GM12878 (cell line): ENCODE data around the gene EFNA2. TPM values are rescaled to one million over a fixed set of nuclear protein-coding genes. Genes with fewer than 3 reads are reported as not detected.

Experiments
- ATAC-seq: fragments of 200-7000 bp; cut with Tn5 transposase; 3 replicates; pipeline ENCODE4 v1.9.1; 2020; ENCODE audit warnings: mild to moderate bottlenecking, moderate library complexity
- BruUV-seq: library from RNA; stranded (reverse); fragments of 400-500 nt; replicated peaks from 2 replicates; lab custom pipeline; 2021; lab: Mats Ljungman, UMichigan
- CTCF ChIA-PET: fragments of 300-600 bp; sonication (Branson Sonifier 250); formaldehyde crosslinking; extraction: SDS; loops from one replicate; lab custom pipeline; 2021; ENCODE audit warnings: inconsistent platforms; lab: Yijun Ruan, JAX
- POLR2A ChIA-PET: fragments of 350-600 bp; formaldehyde crosslinking; extraction: SDS; loops from one replicate; lab custom pipeline; 2021; ENCODE audit warnings: inconsistent platforms; lab: Charles Lee
- RAD21 ChIA-PET: fragments of 300-600 bp; sonication (Branson Sonifier 250); formaldehyde crosslinking; loops from one replicate; lab custom pipeline; 2023; ENCODE audit warnings: antibody characterized with exemption; ENCODE audit not compliant: unreplicated experiment; lab: Charles Lee
- SMC1A ChIA-PET: fragments of 300-600 bp; sonication (Branson Sonifier 250); formaldehyde crosslinking; loops from one replicate; lab custom pipeline; 2023; ENCODE audit not compliant: unreplicated experiment, uncharacterized antibody; lab: Charles Lee
- DNase-seq: peaks from one replicate; pipeline ENCODE4 v3.0.0-alpha.2; 2011; ENCODE audit warnings: low read depth, low spot score
- FAIRE-seq: peaks from 3 replicates; lab custom pipeline; 2011; peaks lifted over from hg19 to GRCh38; lab: Jason Lieb, UNC
- H2AFZ ChIP-seq: 2 replicates; pipeline ENCODE4 v1.6.0; 2011; ENCODE audit warnings: low read depth, low read length, control low read depth; ENCODE audit not compliant: control insufficient read depth
- H3K27ac ChIP-seq: 2 replicates; pipeline ENCODE4 v1.5.1; 2011; ENCODE audit warnings: control low read depth; ENCODE audit not compliant: control insufficient read depth, insufficient read depth
- H3K27me3 ChIP-seq, 2 experiments: replicated peaks in 1 of 2; 2 replicates each; pipeline versions ENCODE4 v1.6.0 to v1.6.1; 2011; ENCODE audit warnings: low read length in 1 of 2; ENCODE audit not compliant: control insufficient read depth in 2 of 2, insufficient read depth in 2 of 2
- H3K36me3 ChIP-seq, 2 experiments: 2 replicates each; pipeline ENCODE4 v1.5.1; 2011; ENCODE audit warnings: low read length in 1 of 2; ENCODE audit not compliant: control insufficient read depth in 2 of 2, insufficient read depth in 2 of 2
- H3K4me1 ChIP-seq: 2 replicates; pipeline ENCODE4 v1.6.1; 2011; ENCODE audit warnings: mild to moderate bottlenecking, low read length, moderate library complexity, mixed read lengths; ENCODE audit not compliant: control insufficient read depth, insufficient read depth
- H3K4me2 ChIP-seq: 2 replicates; pipeline ENCODE4 v1.6.0; 2011; ENCODE audit warnings: control low read depth; ENCODE audit not compliant: control insufficient read depth, insufficient read depth
- H3K4me3 ChIP-seq: fragments of 200-600 bp; sonication (generic); 2 replicates; pipeline ENCODE4 v1.5.1; 2016
- H3K79me2 ChIP-seq: 2 replicates; pipeline ENCODE4 v1.6.0; 2011; ENCODE audit warnings: low read length; ENCODE audit not compliant: control insufficient read depth, insufficient read depth
- H3K9ac ChIP-seq: 2 replicates; pipeline ENCODE4 v1.8.0; 2011; ENCODE audit warnings: low read length, control low read depth, mixed read lengths; ENCODE audit not compliant: control insufficient read depth, insufficient read depth
- H3K9me3 ChIP-seq: replicated peaks from 3 replicates; pipeline ENCODE4 v1.5.1; 2011; ENCODE audit warnings: mild to moderate bottlenecking, low read length; ENCODE audit not compliant: control insufficient read depth, insufficient read depth
- H4K20me1 ChIP-seq: 2 replicates; pipeline ENCODE4 v1.6.0; 2011; ENCODE audit not compliant: control insufficient read depth, insufficient read depth
- CREB1 ChIP-seq: IDR thresholded peaks from 2 replicates; pipeline ENCODE4 v1.6.1; 2012; ENCODE audit warnings: low read depth, mild to moderate bottlenecking, inconsistent platforms
- CUX1 ChIP-seq: IDR thresholded peaks from 2 replicates; pipeline ENCODE4 v1.6.1; 2012; ENCODE audit warnings: improper control_type of control experiment, low read depth, low read length; ENCODE audit not compliant: insufficient replicate concordance
- KLF5 ChIP-seq: fragments of 450-650 bp; IDR thresholded peaks from 2 replicates; pipeline ENCODE4 v1.6.1; 2014; ENCODE audit warnings: mild to moderate bottlenecking; ENCODE audit not compliant: partially characterized antibody
- NFYB ChIP-seq: IDR thresholded peaks from 2 replicates; pipeline ENCODE4 v1.6.1; 2011; ENCODE audit warnings: low read depth, mild to moderate bottlenecking, low read length, improper control_type of control experiment, moderate library complexity; ENCODE audit not compliant: insufficient read depth
- POLR2AphosphoS2 ChIP-seq: IDR thresholded peaks from 2 replicates; pipeline ENCODE4 v1.6.1; 2011; ENCODE audit warnings: low read depth, mild to moderate bottlenecking, low read length, improper control_type of control experiment, moderate library complexity
- PRDM15 ChIP-seq: fragments of 450-650 bp; formaldehyde crosslinking; IDR thresholded peaks from 2 replicates; pipeline ENCODE4 v1.4.0; 2020; ENCODE audit warnings: mild to moderate bottlenecking, moderate library complexity
- TCF3 ChIP-seq: IDR thresholded peaks from 2 replicates; pipeline ENCODE4 v1.6.1; 2012; ENCODE audit warnings: low read depth, mild to moderate bottlenecking, low read length, borderline replicate concordance; ENCODE audit not compliant: insufficient read depth
- ZNF217 ChIP-seq: fragments of 450-650 bp; IDR thresholded peaks from 2 replicates; pipeline ENCODE4 v1.6.1; 2017; ENCODE audit warnings: antibody characterized with exemption, mild to moderate bottlenecking
- WGBS: methylation state at CpG from one replicate; pipeline ENCODE4 v1.1.6; 2016; ENCODE audit warnings: low lambda C conversion rate; ENCODE audit not compliant: insufficient replicate concordance, insufficient coverage; ENCODE audit errors: missing lambda C conversion rate; 5-methylcytosine and 5-hydroxymethylcytosine counted together
- in situ Hi-C: fragments of 300-500 bp; cut with MboI; formaldehyde crosslinking; loops from 9 replicates; pipeline ENCODE4 v1.14.3; 2018; ENCODE audit warnings: mixed read lengths
- intact Hi-C: fragments of 100-400 bp; cut with micrococcal nuclease; formaldehyde crosslinking; loops from one replicate; pipeline ENCODE4 v1.14.2; 2022; ENCODE audit not compliant: unreplicated experiment
- polyA plus RNA-seq, 11 experiments: library from polyadenylated mRNA; depleted of rRNA in 4 of 11; unstranded in 6 of 11; stranded (reverse) in 5 of 11; fragments of >200 nt; fragmentation: Nextera tagmentation in 4 of 11; fragmentation: Illumina TruSeq in 1 of 11; extraction: Ambion mirVana in 4 of 11; extraction: Trizol in 1 of 11; gene quantifications; 1 replicate in 1 of 11; 2 replicates in 10 of 11; pipeline versions ENCODE4 v1.2.1 to v1.2.3, GENCODE V29; 2011 to 2016; ENCODE audit warnings: inconsistent platforms in 2 of 11, missing spikeins in 2 of 11, low read depth in 1 of 11
- total RNA-seq, 4 experiments: library from RNA; depleted of rRNA in 3 of 4; stranded (reverse); fragments of >200 nt in 3 of 4; fragmentation: Illumina TruSeq in 1 of 4; extraction: Trizol in 1 of 4; gene quantifications; 2 replicates each; pipeline versions ENCODE4 v1.2.1 to v1.2.3, GENCODE V29; 2013 to 2021

Gene EFNA2
- total and polyA plus RNA-seq, 10 of the 15 experiments (the other 5 are each of a cell fraction or from before 2014, with no cell fraction given) = not detected

GRCh38 chr19:1255186-1256161 is 30.2 kb upstream of the EFNA2 start:
- Histone ChIP-seq H3K4me3 (no peak overlapping the region), H3K27me3 (no peaks in the 10 kb centered on the region), H3K9ac (no peak overlapping the region), H3K27ac (no peak overlapping the region), H4K20me1 (no peaks in the 10 kb centered on the region), H2AFZ (no peak overlapping the region), H3K9me3 (no peaks in the 10 kb centered on the region), H3K4me1 (peaks cover 26% of the 10 kb centered on the region), H3K36me3 (peaks cover 14 to 29% of the 10 kb centered on the region in 2 experiments; a peak in 3 of 4 replicates), H3K79me2 (peaks cover 63% of the 10 kb centered on the region), H3K4me2 (no peak overlapping the region)
- TF ChIP-seq CREB1 (no peak), CUX1 (no peak), ZNF217 (no peak), PRDM15 (CRISPR knock-in tag) (no peak), TCF3 (no peak), NFYB (no peak), POLR2AphosphoS2 (peak; percentile 35; the same call in 1 of the 2 replicates), KLF5 (no peak)
- FAIRE-seq (no peak), ATAC-seq (no peak), DNase-seq (no peak)
- ChIA-PET RAD21 (interaction anchor here (0.6 kb wide), 1 partner anchor 13 kb away, joined by 4 read pairs; no protein-coding TSS in a partner anchor), POLR2A (interaction anchor here (0.6 to 2.3 kb wide), 4 partner anchors 11 to 453 kb away, joined by 3 to 13 read pairs (median 8); partner anchors contain the start of gene CIRBP), SMC1A (interaction anchor here (0.9 to 1.0 kb wide), 2 partner anchors 11 to 14 kb away, joined by 3 read pairs; partner anchors contain the start of gene CIRBP), CTCF (interaction anchor here (0.6 to 1.5 kb wide), 2 partner anchors 11 to 314 kb away, joined by 3 to 8 read pairs; no protein-coding TSS in a partner anchor)
- WGBS = 88% methylated on average over 51 of the region's 52 CpGs
- intact Hi-C loops = no loop called here
- no TSS peak for BruUV-seq
- in situ Hi-C loops = no loop called here
